DND-41 (cell line): ENCODE data around the gene GAS7.

Experiments
- ATAC-seq: fragments of 200-7000 bp; cut with Tn5 transposase; 3 replicates; pipeline ENCODE4 v1.9.1; 2021; ENCODE audit warnings: low read depth; ENCODE audit not compliant: insufficient read depth
- DNase-seq: peaks from one replicate; pipeline ENCODE4 v3.0.0-alpha.2; 2020
- H2AFZ ChIP-seq: 2 replicates; pipeline ENCODE4 v1.6.0; 2012; ENCODE audit warnings: low read depth, low read length
- H3K27ac ChIP-seq: 2 replicates; pipeline ENCODE4 v1.5.1; 2012; ENCODE audit warnings: low read length, inconsistent platforms
- H3K27me3 ChIP-seq: fragments of 200-600 bp; sonication (generic); 2 replicates; pipeline ENCODE4 v1.6.0; 2012; ENCODE audit warnings: low read length, mild to moderate bottlenecking, inconsistent platforms; ENCODE audit not compliant: insufficient read depth, poor library complexity
- H3K36me3 ChIP-seq: 2 replicates; pipeline ENCODE4 v1.5.1; 2012; ENCODE audit warnings: low read length, inconsistent platforms; ENCODE audit not compliant: insufficient read depth
- H3K4me1 ChIP-seq: 2 replicates; pipeline ENCODE4 v1.5.1; 2012; ENCODE audit warnings: mild to moderate bottlenecking, low read length; ENCODE audit not compliant: insufficient read depth
- H3K4me2 ChIP-seq: 2 replicates; pipeline ENCODE4 v1.6.0; 2012; ENCODE audit warnings: mild to moderate bottlenecking, moderate library complexity, low read length, inconsistent platforms; ENCODE audit not compliant: insufficient read depth
- H3K4me3 ChIP-seq, 2 experiments: fragments of 200-600 bp in 1 of 2; shearing (Covaris generic) in 1 of 2; 2 replicates each; pipeline ENCODE4 v1.5.1; 2012 to 2016; ENCODE audit warnings: inconsistent platforms in 2 of 2, low read length in 2 of 2, mild to moderate bottlenecking in 2 of 2, low read depth in 1 of 2, moderate library complexity in 1 of 2
- H3K79me2 ChIP-seq: 2 replicates; pipeline ENCODE4 v1.6.0; 2012; ENCODE audit warnings: low read length, inconsistent platforms; ENCODE audit not compliant: insufficient read depth
- H3K9ac ChIP-seq: 2 replicates; pipeline ENCODE4 v1.6.0; 2012; ENCODE audit warnings: low read depth, mild to moderate bottlenecking, inconsistent platforms, low read length, moderate library complexity
- H3K9me3 ChIP-seq: 2 replicates; pipeline ENCODE4 v1.5.1; 2012; ENCODE audit warnings: low read length, moderate library complexity, mild to moderate bottlenecking, inconsistent platforms; ENCODE audit not compliant: insufficient read depth, severe bottlenecking
- H4K20me1 ChIP-seq: 2 replicates; pipeline ENCODE4 v1.6.0; 2012; ENCODE audit warnings: low read length; ENCODE audit not compliant: insufficient read depth
- CTCF ChIP-seq: IDR thresholded peaks from 2 replicates; pipeline ENCODE4 v1.5.1; 2012; ENCODE audit warnings: borderline replicate concordance, low read length, moderate library complexity, mild to moderate bottlenecking; ENCODE audit not compliant: poor library complexity, severe bottlenecking; ENCODE audit errors: extremely low read depth
- EZH2 ChIP-seq: IDR thresholded peaks from 3 replicates; pipeline ENCODE4 v1.6.1; 2012; ENCODE audit warnings: borderline replicate concordance, low read depth, mild to moderate bottlenecking, moderate library complexity, low read length, inconsistent platforms; ENCODE audit not compliant: severe bottlenecking

Gene GAS7

GRCh38 chr17:9998060-9998459, 200.3 kb downstream of the GAS7 start:
- H3K27me3 ChIP-seq: no peaks in the 10 kb centered on the region
- H3K9me3 ChIP-seq: no peaks in the 10 kb centered on the region
- TF ChIP-seq CTCF (no peak), EZH2 (no peak)
- no peaks in the 10 kb centered on the region for H3K36me3 ChIP-seq
- no peaks in the 10 kb centered on the region for H3K79me2 ChIP-seq
- ATAC-seq: no peak
- peaks cover 3% of the 10 kb centered on the region; the same call in 1 of the 2 replicates for H4K20me1 ChIP-seq
- no peaks in the 10 kb centered on the region for H3K4me1 ChIP-seq
- H3K9ac ChIP-seq: no peak overlapping the region
- DNase-seq: no peak
- no peak overlapping the region for H3K27ac ChIP-seq
- no peak overlapping the region for H3K4me3 ChIP-seq
- no peak overlapping the region for H3K4me2 ChIP-seq
- no peak overlapping the region for H2AFZ ChIP-seq

GRCh38 chr17:9994761-9995160, 203.6 kb downstream of the GAS7 start:
- no peaks in the 10 kb centered on the region for H3K79me2 ChIP-seq
- no peaks in the 10 kb centered on the region for H3K27me3 ChIP-seq
- no peaks in the 10 kb centered on the region for H3K4me1 ChIP-seq
- H3K9ac ChIP-seq: no peak overlapping the region
- H3K9me3 ChIP-seq: no peaks in the 10 kb centered on the region
- ATAC-seq: no peak
- H3K27ac ChIP-seq: no peak overlapping the region
- DNase-seq: no peak
- no peak overlapping the region for H3K4me2 ChIP-seq
- H3K4me3 ChIP-seq: no peak overlapping the region
- no peaks in the 10 kb centered on the region; the same call in none of the 2 replicates for H4K20me1 ChIP-seq
- no peaks in the 10 kb centered on the region for H3K36me3 ChIP-seq
- TF ChIP-seq CTCF (no peak), EZH2 (no peak)
- no peak overlapping the region for H2AFZ ChIP-seq

GRCh38 chr17:9991796-9992195, 206.6 kb downstream of the GAS7 start:
- Histone ChIP-seq H2AFZ (no peak overlapping the region), H3K79me2 (no peaks in the 10 kb centered on the region), H3K36me3 (no peaks in the 10 kb centered on the region), H3K4me1 (0 out of 2 replicates have a peak, but pooled peaks cover 2% of the 10 kb centered on the region), H3K9ac (no peak overlapping the region), H3K4me2 (no peak overlapping the region), H3K27me3 (no peaks in the 10 kb centered on the region), H4K20me1 (no peaks in the 10 kb centered on the region; the same call in 1 of the 2 replicates), H3K27ac (no peak overlapping the region), H3K4me3 (no peak overlapping the region), H3K9me3 (no peaks in the 10 kb centered on the region)
- no peak for TF ChIP-seq CTCF
- TF ChIP-seq EZH2: no peak
- DNase-seq (no peak), ATAC-seq (no peak)

GRCh38 chr17:9991351-9991750, 207.1 kb downstream of the GAS7 start:
- TF ChIP-seq EZH2: no peak
- TF ChIP-seq CTCF: no peak
- Histone ChIP-seq H3K4me1 (0 out of 2 replicates have a peak, but pooled peaks cover 2% of the 10 kb centered on the region), H3K79me2 (no peaks in the 10 kb centered on the region), H2AFZ (no peak overlapping the region), H3K27ac (no peak overlapping the region), H3K4me2 (no peak overlapping the region), H4K20me1 (no peaks in the 10 kb centered on the region; the same call in 1 of the 2 replicates), H3K9ac (no peak overlapping the region), H3K27me3 (no peaks in the 10 kb centered on the region), H3K4me3 (no peak overlapping the region), H3K36me3 (no peaks in the 10 kb centered on the region), H3K9me3 (no peaks in the 10 kb centered on the region)
- ATAC-seq (no peak), DNase-seq (no peak)
